Measurements from ENCODE around the gene GORASP2. TPM values are rescaled to one million over a fixed set of nuclear protein-coding genes. Genes with fewer than 3 reads are reported as not detected.

The GORASP2 gene
- total RNA-seq, 1 experiment from 2014 or later: 87.9 TPM

DNA sequence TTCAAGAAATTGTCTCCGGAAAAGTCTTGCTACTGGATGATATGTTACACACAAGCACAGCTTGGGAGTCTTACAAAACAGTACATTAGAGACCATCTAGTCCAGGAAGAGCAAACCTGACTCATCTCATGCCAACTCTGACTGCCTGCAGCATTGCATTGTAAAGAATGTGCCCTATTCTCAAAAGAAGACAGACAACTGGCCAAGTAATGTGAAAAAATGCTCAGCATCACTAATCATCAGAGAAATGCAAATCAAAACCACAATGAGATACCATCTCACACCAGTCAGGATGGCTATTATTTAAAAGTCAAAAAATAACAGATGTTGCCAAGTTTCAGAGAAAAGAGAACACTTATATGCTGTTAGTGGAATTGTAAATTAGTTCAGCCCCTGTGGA, 42.7 kb upstream of the GORASP2 start:
- BruUV-seq (replicated peaks): no TSS peak
- H2AFZ ChIP-seq (ENCODE audit: low read depth, low read length, poor library complexity, severe bottlenecking): no peak overlapping the region
- no peak for TF ChIP-seq POLR2A (IDR thresholded peaks at IDR 0.05; ENCODE audit: borderline replicate concordance, extremely low read depth, insufficient read depth, insufficient read length)
- TF ChIP-seq CBX3 (IDR thresholded peaks at IDR 0.05; ENCODE audit: low read depth): no peak
- TF ChIP-seq ZFX (IDR thresholded peaks at IDR 0.05): no peak
- TF ChIP-seq, protein P1, sequence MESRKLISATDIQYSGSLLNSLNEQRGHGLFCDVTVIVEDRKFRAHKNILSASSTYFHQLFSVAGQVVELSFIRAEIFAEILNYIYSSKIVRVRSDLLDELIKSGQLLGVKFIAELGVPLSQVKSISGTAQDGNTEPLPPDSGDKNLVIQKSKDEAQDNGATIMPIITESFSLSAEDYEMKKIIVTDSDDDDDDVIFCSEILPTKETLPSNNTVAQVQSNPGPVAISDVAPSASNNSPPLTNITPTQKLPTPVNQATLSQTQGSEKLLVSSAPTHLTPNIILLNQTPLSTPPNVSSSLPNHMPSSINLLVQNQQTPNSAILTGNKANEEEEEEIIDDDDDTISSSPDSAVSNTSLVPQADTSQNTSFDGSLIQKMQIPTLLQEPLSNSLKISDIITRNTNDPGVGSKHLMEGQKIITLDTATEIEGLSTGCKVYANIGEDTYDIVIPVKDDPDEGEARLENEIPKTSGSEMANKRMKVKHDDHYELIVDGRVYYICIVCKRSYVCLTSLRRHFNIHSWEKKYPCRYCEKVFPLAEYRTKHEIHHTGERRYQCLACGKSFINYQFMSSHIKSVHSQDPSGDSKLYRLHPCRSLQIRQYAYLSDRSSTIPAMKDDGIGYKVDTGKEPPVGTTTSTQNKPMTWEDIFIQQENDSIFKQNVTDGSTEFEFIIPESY (IDR thresholded peaks at IDR 0.05; ENCODE audit: extremely low read depth, insufficient replicate concordance, low read length): no peak
- TF ChIP-seq EZH2phosphoT487 (IDR thresholded peaks at IDR 0.05; ENCODE audit: borderline replicate concordance): no peak
- no peak for TF ChIP-seq SRF (IDR thresholded peaks at IDR 0.05; ENCODE audit: low read depth)
- no peak for TF ChIP-seq RAD21 (IDR thresholded peaks at IDR 0.05; ENCODE audit: low read depth)
- TF ChIP-seq, protein P2, sequence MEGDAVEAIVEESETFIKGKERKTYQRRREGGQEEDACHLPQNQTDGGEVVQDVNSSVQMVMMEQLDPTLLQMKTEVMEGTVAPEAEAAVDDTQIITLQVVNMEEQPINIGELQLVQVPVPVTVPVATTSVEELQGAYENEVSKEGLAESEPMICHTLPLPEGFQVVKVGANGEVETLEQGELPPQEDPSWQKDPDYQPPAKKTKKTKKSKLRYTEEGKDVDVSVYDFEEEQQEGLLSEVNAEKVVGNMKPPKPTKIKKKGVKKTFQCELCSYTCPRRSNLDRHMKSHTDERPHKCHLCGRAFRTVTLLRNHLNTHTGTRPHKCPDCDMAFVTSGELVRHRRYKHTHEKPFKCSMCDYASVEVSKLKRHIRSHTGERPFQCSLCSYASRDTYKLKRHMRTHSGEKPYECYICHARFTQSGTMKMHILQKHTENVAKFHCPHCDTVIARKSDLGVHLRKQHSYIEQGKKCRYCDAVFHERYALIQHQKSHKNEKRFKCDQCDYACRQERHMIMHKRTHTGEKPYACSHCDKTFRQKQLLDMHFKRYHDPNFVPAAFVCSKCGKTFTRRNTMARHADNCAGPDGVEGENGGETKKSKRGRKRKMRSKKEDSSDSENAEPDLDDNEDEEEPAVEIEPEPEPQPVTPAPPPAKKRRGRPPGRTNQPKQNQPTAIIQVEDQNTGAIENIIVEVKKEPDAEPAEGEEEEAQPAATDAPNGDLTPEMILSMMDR (IDR thresholded peaks at IDR 0.05 in 2 of 3, conservative IDR thresholded peaks at IDR 0.05 in 1 of 3; ENCODE audit: borderline replicate concordance in 1 of 3, insufficient read depth in 1 of 3, low read depth in 2 of 3, low read length in 2 of 3): no peak
- TF ChIP-seq, protein P3, sequence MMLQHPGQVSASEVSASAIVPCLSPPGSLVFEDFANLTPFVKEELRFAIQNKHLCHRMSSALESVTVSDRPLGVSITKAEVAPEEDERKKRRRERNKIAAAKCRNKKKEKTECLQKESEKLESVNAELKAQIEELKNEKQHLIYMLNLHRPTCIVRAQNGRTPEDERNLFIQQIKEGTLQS (IDR thresholded peaks at IDR 0.05): no peak
- TF ChIP-seq SP1 (IDR thresholded peaks at IDR 0.05; ENCODE audit: low read depth): no peak
- TF ChIP-seq ZNF274 (IDR thresholded peaks at IDR 0.05; ENCODE audit: low read depth, low read length): no peak
- no peak for TF ChIP-seq EZH2 (IDR thresholded peaks at IDR 0.05)
- TF ChIP-seq JUND (IDR thresholded peaks at IDR 0.05): no peak
- TF ChIP-seq POLR2AphosphoS5 (IDR thresholded peaks at IDR 0.05; ENCODE audit: low read depth, low read length): no peak
- TF ChIP-seq SIN3A (IDR thresholded peaks at IDR 0.05; ENCODE audit: low read depth): no peak
- no peak for TF ChIP-seq EGR1 (IDR thresholded peaks at IDR 0.05; ENCODE audit: low read depth)
- TF ChIP-seq, protein P4, sequence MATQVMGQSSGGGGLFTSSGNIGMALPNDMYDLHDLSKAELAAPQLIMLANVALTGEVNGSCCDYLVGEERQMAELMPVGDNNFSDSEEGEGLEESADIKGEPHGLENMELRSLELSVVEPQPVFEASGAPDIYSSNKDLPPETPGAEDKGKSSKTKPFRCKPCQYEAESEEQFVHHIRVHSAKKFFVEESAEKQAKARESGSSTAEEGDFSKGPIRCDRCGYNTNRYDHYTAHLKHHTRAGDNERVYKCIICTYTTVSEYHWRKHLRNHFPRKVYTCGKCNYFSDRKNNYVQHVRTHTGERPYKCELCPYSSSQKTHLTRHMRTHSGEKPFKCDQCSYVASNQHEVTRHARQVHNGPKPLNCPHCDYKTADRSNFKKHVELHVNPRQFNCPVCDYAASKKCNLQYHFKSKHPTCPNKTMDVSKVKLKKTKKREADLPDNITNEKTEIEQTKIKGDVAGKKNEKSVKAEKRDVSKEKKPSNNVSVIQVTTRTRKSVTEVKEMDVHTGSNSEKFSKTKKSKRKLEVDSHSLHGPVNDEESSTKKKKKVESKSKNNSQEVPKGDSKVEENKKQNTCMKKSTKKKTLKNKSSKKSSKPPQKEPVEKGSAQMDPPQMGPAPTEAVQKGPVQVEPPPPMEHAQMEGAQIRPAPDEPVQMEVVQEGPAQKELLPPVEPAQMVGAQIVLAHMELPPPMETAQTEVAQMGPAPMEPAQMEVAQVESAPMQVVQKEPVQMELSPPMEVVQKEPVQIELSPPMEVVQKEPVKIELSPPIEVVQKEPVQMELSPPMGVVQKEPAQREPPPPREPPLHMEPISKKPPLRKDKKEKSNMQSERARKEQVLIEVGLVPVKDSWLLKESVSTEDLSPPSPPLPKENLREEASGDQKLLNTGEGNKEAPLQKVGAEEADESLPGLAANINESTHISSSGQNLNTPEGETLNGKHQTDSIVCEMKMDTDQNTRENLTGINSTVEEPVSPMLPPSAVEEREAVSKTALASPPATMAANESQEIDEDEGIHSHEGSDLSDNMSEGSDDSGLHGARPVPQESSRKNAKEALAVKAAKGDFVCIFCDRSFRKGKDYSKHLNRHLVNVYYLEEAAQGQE (IDR thresholded peaks at IDR 0.05; ENCODE audit: low read depth): no peak
- TF ChIP-seq, protein P5, sequence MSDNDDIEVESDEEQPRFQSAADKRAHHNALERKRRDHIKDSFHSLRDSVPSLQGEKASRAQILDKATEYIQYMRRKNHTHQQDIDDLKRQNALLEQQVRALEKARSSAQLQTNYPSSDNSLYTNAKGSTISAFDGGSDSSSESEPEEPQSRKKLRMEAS (IDR thresholded peaks at IDR 0.05): no peak
- H3K4me3 ChIP-seq (replicated peaks in 1 of 2; ENCODE audit: low read depth in 1 of 2, low read length in 2 of 2): no peak overlapping the region
- H3K4me2 ChIP-seq (ENCODE audit: low read length): no peak overlapping the region
- CTCF ChIA-PET: no interaction called here
- DNase-seq (ENCODE audit: low read depth, low spot score) (no peak), ATAC-seq (no peak)
- no peaks in the 10 kb centered on the region for H3K79me2 ChIP-seq (ENCODE audit: insufficient read depth, low read length)
- no peaks in the 10 kb centered on the region for H3K9me3 ChIP-seq (ENCODE audit: control insufficient read depth in 1 of 2, insufficient read depth in 1 of 2, low read depth in 1 of 2, low read length in 2 of 2)
- POLR2A ChIA-PET: no interaction called here
- RAD21 ChIA-PET (ENCODE audit: low non-redundant PET in 1 of 2, low total read pairs in 2 of 2, uncharacterized antibody in 2 of 2, unreplicated experiment in 2 of 2): no interaction called here
- H3K9ac ChIP-seq (ENCODE audit: low read length): no peak overlapping the region
- no peaks in the 10 kb centered on the region for H3K9me2 ChIP-seq (ENCODE audit: insufficient read depth)
- no peaks in the 10 kb centered on the region for H3K27me3 ChIP-seq (ENCODE audit: insufficient read depth, low read length)
- H3K4me1 ChIP-seq (ENCODE audit: control insufficient read depth in 1 of 2, insufficient read depth in 2 of 2, low read length in 2 of 2): no peaks in the 10 kb centered on the region
- intact Hi-C loops (cut with micrococcal nuclease): no loop called here
- H4K20me1 ChIP-seq (ENCODE audit: insufficient read depth): no peaks in the 10 kb centered on the region
- H3K36me3 ChIP-seq (ENCODE audit: control insufficient read depth in 1 of 2, insufficient read depth in 2 of 2, low read length in 2 of 2): no peaks in the 10 kb centered on the region
- no peak overlapping the region for H3K27ac ChIP-seq (ENCODE audit: low read depth, low read length)
